ENCODE measurements around the gene USP38.

The USP38 gene

DNA sequence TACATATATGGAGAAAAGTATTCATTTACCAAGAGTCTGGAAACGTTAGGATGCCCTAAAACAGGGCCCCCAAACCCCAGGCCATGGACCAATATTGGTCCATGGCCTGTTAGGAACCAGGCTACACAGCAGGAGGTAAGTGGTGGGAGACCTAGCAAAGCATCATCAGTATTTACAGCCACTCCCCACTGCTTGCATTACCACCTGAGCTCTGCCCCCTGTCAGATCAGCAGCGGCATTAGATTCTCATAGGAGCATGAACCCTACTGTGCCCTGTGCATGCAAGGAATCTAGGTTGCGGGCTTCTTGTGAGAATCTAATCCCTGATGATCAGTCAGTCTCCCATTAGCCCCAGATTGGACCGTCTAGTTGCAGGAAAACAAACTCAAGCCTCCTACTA, 62.3 kb downstream of the USP38 start:
- Histone ChIP-seq H3K27ac (ENCODE audit: low read depth, low read length) (no peak overlapping the region), H3K9me3 (ENCODE audit: control insufficient read depth, insufficient read depth, low read length) (peaks cover 6% of the 10 kb centered on the region), H3K4me1 (ENCODE audit: control insufficient read depth, insufficient read depth, low read length) (peaks cover 18% of the 10 kb centered on the region), H3K36me3 (ENCODE audit: control insufficient read depth, insufficient read depth, low read length) (no peaks in the 10 kb centered on the region), H3K27me3 (ENCODE audit: control insufficient read depth, insufficient read depth, low read length) (no peaks in the 10 kb centered on the region), H3K9ac (ENCODE audit: low read depth, low read length) (no peak overlapping the region), H3K4me3 (ENCODE audit: low read depth, low read length) (no peak overlapping the region)

DNA sequence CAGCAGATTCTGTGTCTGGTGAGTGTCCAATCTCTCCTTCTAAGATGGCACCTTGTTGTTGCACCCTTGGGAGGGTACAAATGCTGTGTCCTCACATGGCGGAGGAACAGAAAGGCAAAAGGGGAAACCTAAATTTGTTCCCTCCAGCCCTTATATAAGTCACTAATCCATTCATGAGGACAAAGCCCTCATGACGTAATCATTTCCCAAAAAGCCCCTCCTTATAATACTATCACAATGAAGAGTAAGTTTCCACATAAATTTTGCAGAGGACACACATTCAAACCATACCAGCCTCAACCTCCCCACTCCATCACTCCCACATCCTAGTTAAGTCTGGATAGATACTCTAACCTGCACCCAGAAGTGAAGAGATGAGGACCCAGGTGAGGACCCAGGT, 63.1 kb downstream of the USP38 start:
- no peak overlapping the region for H3K4me3 ChIP-seq (ENCODE audit: low read depth, low read length)

GRCh38 chr4:143248827-143249226, 64.1 kb downstream of the USP38 start:
- Histone ChIP-seq H3K4me3 (ENCODE audit: low read depth, low read length) (no peak overlapping the region), H3K4me1 (ENCODE audit: control insufficient read depth, insufficient read depth, low read length) (peaks cover 23% of the 10 kb centered on the region), H3K36me3 (ENCODE audit: control insufficient read depth, insufficient read depth, low read length) (no peaks in the 10 kb centered on the region), H3K9me3 (ENCODE audit: control insufficient read depth, insufficient read depth, low read length) (no peaks in the 10 kb centered on the region), H3K27me3 (ENCODE audit: control insufficient read depth, insufficient read depth, low read length) (no peaks in the 10 kb centered on the region), H3K9ac (ENCODE audit: low read depth, low read length) (no peak overlapping the region), H3K27ac (ENCODE audit: low read depth, low read length) (no peak overlapping the region)

More for the DNA sequence above, 63.1 kb downstream of the USP38 start:
- no peaks in the 10 kb centered on the region for H3K9me3 ChIP-seq (ENCODE audit: control insufficient read depth, insufficient read depth, low read length)
- no peaks in the 10 kb centered on the region for H3K36me3 ChIP-seq (ENCODE audit: control insufficient read depth, insufficient read depth, low read length)
- no peaks in the 10 kb centered on the region for H3K27me3 ChIP-seq (ENCODE audit: control insufficient read depth, insufficient read depth, low read length)
- H3K27ac ChIP-seq (ENCODE audit: low read depth, low read length), result no peak overlapping the region
- H3K4me1 ChIP-seq (ENCODE audit: control insufficient read depth, insufficient read depth, low read length), result peaks cover 23% of the 10 kb centered on the region
- H3K9ac ChIP-seq (ENCODE audit: low read depth, low read length), result no peak overlapping the region

DNA sequence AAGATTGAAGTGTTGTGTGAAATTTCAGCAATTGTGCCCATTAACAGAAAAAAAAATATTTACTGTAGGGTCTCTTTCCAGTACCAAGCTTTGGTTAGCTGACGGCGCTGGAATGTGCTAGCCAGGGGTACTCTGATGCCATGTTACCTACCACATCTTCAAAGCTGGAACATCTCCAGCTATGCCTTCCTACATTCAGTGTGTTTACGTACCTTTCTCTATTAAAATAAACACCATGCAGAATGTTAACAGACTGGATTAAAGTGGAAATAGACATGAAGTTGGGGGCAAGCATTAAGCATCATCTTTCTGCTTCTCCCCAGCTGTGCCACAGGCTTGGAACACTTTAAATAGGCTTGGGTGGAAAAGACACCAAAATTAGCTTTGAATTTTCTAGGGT, 65.9 kb downstream of the USP38 start:
- H3K27ac ChIP-seq (ENCODE audit: low read depth, low read length), result no peak overlapping the region
- no peaks in the 10 kb centered on the region for H3K9me3 ChIP-seq (ENCODE audit: control insufficient read depth, insufficient read depth, low read length)
- H3K9ac ChIP-seq (ENCODE audit: low read depth, low read length), result no peak overlapping the region
- H3K4me1 ChIP-seq (ENCODE audit: control insufficient read depth, insufficient read depth, low read length), result peaks cover 23% of the 10 kb centered on the region
- H3K4me3 ChIP-seq (ENCODE audit: low read depth, low read length), result no peak overlapping the region
- H3K27me3 ChIP-seq (ENCODE audit: control insufficient read depth, insufficient read depth, low read length), result no peaks in the 10 kb centered on the region
- no peaks in the 10 kb centered on the region for H3K36me3 ChIP-seq (ENCODE audit: control insufficient read depth, insufficient read depth, low read length)

GRCh38 chr4:143251348-143251747, 66.6 kb downstream of the USP38 start:
- Histone ChIP-seq H3K9me3 (ENCODE audit: control insufficient read depth, insufficient read depth, low read length) (no peaks in the 10 kb centered on the region), H3K4me1 (ENCODE audit: control insufficient read depth, insufficient read depth, low read length) (peaks cover 23% of the 10 kb centered on the region), H3K9ac (ENCODE audit: low read depth, low read length) (no peak overlapping the region), H3K27me3 (ENCODE audit: control insufficient read depth, insufficient read depth, low read length) (no peaks in the 10 kb centered on the region), H3K4me3 (ENCODE audit: low read depth, low read length) (no peak overlapping the region), H3K36me3 (ENCODE audit: control insufficient read depth, insufficient read depth, low read length) (no peaks in the 10 kb centered on the region), H3K27ac (ENCODE audit: low read depth, low read length) (no peak overlapping the region)

GRCh38 chr4:143251779-143252178, 67.1 kb downstream of the USP38 start:
- H3K9ac ChIP-seq (ENCODE audit: low read depth, low read length), result no peak overlapping the region
- H3K27me3 ChIP-seq (ENCODE audit: control insufficient read depth, insufficient read depth, low read length), result no peaks in the 10 kb centered on the region
- no peaks in the 10 kb centered on the region for H3K36me3 ChIP-seq (ENCODE audit: control insufficient read depth, insufficient read depth, low read length)
- H3K4me3 ChIP-seq (ENCODE audit: low read depth, low read length), result no peak overlapping the region
- H3K4me1 ChIP-seq (ENCODE audit: control insufficient read depth, insufficient read depth, low read length), result peaks cover 23% of the 10 kb centered on the region
- H3K9me3 ChIP-seq (ENCODE audit: control insufficient read depth, insufficient read depth, low read length), result no peaks in the 10 kb centered on the region
- H3K27ac ChIP-seq (ENCODE audit: low read depth, low read length), result no peak overlapping the region

GRCh38 chr4:143252478-143252877, 67.8 kb downstream of the USP38 start:
- no peaks in the 10 kb centered on the region for H3K27me3 ChIP-seq (ENCODE audit: control insufficient read depth, insufficient read depth, low read length)
- no peak overlapping the region for H3K9ac ChIP-seq (ENCODE audit: low read depth, low read length)
- no peak overlapping the region for H3K4me3 ChIP-seq (ENCODE audit: low read depth, low read length)
- no peaks in the 10 kb centered on the region for H3K9me3 ChIP-seq (ENCODE audit: control insufficient read depth, insufficient read depth, low read length)
- H3K36me3 ChIP-seq (ENCODE audit: control insufficient read depth, insufficient read depth, low read length), result no peaks in the 10 kb centered on the region
- H3K4me1 ChIP-seq (ENCODE audit: control insufficient read depth, insufficient read depth, low read length), result peaks cover 23% of the 10 kb centered on the region
- no peak overlapping the region for H3K27ac ChIP-seq (ENCODE audit: low read depth, low read length)

DNA sequence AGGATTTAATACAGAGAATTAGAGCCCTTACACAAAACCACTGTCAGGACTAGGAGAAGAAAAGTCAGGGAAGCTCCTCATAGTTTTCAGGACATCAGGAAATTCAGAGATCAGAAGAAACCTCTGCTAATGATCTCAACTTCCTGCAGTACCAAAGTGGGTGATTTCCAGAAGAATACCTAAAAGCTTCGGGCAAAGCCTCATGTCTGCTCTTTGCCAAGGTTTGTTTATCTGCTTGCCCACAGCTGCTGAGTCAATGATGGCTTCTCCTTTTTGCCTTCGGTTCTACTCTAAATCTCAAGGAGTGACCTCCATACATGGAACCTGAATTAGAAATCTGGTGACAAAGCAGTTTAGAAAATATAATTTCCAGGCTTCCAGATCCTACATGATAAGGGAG, 68.4 kb downstream of the USP38 start:
- no peaks in the 10 kb centered on the region for H3K36me3 ChIP-seq (ENCODE audit: control insufficient read depth, insufficient read depth, low read length)
- H3K9ac ChIP-seq (ENCODE audit: low read depth, low read length), result no peak overlapping the region
- H3K27me3 ChIP-seq (ENCODE audit: control insufficient read depth, insufficient read depth, low read length), result no peaks in the 10 kb centered on the region
- peaks cover 23% of the 10 kb centered on the region for H3K4me1 ChIP-seq (ENCODE audit: control insufficient read depth, insufficient read depth, low read length)
- no peaks in the 10 kb centered on the region for H3K9me3 ChIP-seq (ENCODE audit: control insufficient read depth, insufficient read depth, low read length)
- H3K27ac ChIP-seq (ENCODE audit: low read depth, low read length), result no peak overlapping the region
- no peak overlapping the region for H3K4me3 ChIP-seq (ENCODE audit: low read depth, low read length)

DNA sequence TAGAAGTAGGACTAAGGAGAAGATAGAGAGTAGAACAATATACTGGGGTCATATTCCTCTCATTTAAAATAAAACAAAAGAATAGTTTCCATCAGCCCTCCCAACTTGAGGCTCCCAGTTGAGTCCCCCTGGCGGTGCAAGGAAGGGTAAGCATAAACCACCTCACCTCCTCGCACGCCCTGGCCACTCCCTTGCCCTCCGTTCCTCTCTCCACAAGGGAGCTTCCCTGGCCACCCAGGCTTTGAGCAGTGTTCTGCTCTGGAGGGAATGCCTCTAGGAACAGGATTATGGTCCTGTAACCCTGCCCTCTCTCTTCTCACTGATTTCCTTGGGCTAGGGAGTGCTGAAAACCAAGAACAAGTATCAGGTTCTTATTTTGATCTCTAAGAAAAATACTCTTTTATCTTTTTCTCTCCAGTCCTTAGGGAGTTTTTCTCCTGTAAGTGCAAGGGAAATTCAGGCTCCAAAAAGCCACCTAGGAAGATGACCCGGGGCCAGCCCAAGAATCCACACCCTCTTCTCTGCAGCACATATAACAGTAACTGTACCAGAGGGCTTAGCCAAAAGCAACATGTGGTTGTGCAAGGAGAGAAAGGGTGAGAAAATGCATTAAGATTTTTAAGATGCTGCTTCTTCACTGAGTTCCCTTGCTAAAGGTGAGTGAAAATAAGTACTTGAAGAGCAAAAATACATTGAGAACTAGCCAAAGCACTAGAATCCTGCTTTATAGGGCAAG, 69.9 kb downstream of the USP38 start:
- no peak overlapping the region for H3K9ac ChIP-seq (ENCODE audit: low read depth, low read length)
- H3K4me1 ChIP-seq (ENCODE audit: control insufficient read depth, insufficient read depth, low read length), result peaks cover 23% of the 10 kb centered on the region

DNA sequence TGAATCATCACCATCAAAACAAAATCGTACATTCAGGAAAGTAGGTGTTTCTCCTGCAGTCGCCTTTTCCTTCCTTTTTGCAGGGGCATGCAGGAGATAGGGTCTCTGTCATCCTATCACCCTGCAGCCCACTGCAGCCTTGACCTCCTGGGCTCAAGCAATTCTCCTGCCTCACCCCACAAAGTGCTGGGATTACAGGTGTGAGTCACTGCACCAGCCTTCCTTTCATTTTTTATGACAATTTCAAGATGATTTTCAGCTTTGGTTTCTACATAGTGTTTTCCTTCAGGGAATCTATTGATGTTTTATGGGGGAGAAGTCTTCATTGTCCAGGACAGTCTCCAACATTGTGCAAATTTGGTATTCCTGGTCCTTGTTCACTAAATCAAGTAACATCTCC, 71.7 kb downstream of the USP38 start:
- no peaks in the 10 kb centered on the region for H3K27me3 ChIP-seq (ENCODE audit: control insufficient read depth, insufficient read depth, low read length)

More for the DNA sequence above, 69.9 kb downstream of the USP38 start:
- no peak overlapping the region for H3K4me3 ChIP-seq (ENCODE audit: low read depth, low read length)
- no peaks in the 10 kb centered on the region for H3K27me3 ChIP-seq (ENCODE audit: control insufficient read depth, insufficient read depth, low read length)
- H3K36me3 ChIP-seq (ENCODE audit: control insufficient read depth, insufficient read depth, low read length), result no peaks in the 10 kb centered on the region
- H3K27ac ChIP-seq (ENCODE audit: low read depth, low read length), result no peak overlapping the region
- no peaks in the 10 kb centered on the region for H3K9me3 ChIP-seq (ENCODE audit: control insufficient read depth, insufficient read depth, low read length)

DNA sequence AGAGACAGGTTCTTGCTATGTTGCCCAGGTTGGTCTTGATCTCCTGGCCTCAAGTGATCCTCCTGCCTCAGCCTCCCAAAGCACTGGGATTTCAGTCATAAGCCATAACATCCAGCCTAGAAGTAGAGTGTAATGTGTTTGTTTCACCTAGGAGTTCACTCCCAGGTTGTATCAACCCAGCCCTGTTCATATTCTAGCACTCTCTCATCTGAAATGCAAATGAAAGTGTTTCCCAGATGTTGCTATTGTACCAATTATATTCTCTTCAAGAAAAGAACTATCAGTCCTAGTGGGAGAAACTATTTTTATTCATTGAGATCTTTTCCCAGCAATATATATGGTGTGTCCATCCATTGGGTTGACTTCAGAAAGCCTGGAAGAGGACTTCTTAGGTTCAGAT, 72.6 kb downstream of the USP38 start:
- peaks cover 6% of the 10 kb centered on the region; the same call in 1 of the 2 replicates for H3K4me1 ChIP-seq (ENCODE audit: control insufficient read depth, insufficient read depth, low read length)
- H3K9me3 ChIP-seq (ENCODE audit: control insufficient read depth, insufficient read depth, low read length), result no peaks in the 10 kb centered on the region
- H3K27me3 ChIP-seq (ENCODE audit: control insufficient read depth, insufficient read depth, low read length), result no peaks in the 10 kb centered on the region
- no peak overlapping the region for H3K4me3 ChIP-seq (ENCODE audit: low read depth, low read length)
- no peaks in the 10 kb centered on the region for H3K36me3 ChIP-seq (ENCODE audit: control insufficient read depth, insufficient read depth, low read length)
- H3K27ac ChIP-seq (ENCODE audit: low read depth, low read length), result no peak overlapping the region
- no peak overlapping the region for H3K9ac ChIP-seq (ENCODE audit: low read depth, low read length)

More for the DNA sequence above, 71.7 kb downstream of the USP38 start:
- no peak overlapping the region for H3K4me3 ChIP-seq (ENCODE audit: low read depth, low read length)
- H3K36me3 ChIP-seq (ENCODE audit: control insufficient read depth, insufficient read depth, low read length), result no peaks in the 10 kb centered on the region
- H3K27ac ChIP-seq (ENCODE audit: low read depth, low read length), result no peak overlapping the region
- peaks cover 11% of the 10 kb centered on the region for H3K4me1 ChIP-seq (ENCODE audit: control insufficient read depth, insufficient read depth, low read length)
- H3K9ac ChIP-seq (ENCODE audit: low read depth, low read length), result no peak overlapping the region
- H3K9me3 ChIP-seq (ENCODE audit: control insufficient read depth, insufficient read depth, low read length), result no peaks in the 10 kb centered on the region

All from HUES48 (cell line).